Stimulated activated CD8-positive, alpha-beta memory T cell treated with anti-CD3 and anti-CD28 coated beads, Interleukin-15, amount 100 ng/mL, for 48 hours (primary cell): ENCODE measurements around the gene DUS1L.

Source experiments
- DNase-seq, 2 donors: peaks; one replicate each; pipeline ENCODE4 v3.0.0-alpha.2; 2020; ENCODE audit warnings: low read depth in 2 of 2

Gene DUS1L

DNA sequence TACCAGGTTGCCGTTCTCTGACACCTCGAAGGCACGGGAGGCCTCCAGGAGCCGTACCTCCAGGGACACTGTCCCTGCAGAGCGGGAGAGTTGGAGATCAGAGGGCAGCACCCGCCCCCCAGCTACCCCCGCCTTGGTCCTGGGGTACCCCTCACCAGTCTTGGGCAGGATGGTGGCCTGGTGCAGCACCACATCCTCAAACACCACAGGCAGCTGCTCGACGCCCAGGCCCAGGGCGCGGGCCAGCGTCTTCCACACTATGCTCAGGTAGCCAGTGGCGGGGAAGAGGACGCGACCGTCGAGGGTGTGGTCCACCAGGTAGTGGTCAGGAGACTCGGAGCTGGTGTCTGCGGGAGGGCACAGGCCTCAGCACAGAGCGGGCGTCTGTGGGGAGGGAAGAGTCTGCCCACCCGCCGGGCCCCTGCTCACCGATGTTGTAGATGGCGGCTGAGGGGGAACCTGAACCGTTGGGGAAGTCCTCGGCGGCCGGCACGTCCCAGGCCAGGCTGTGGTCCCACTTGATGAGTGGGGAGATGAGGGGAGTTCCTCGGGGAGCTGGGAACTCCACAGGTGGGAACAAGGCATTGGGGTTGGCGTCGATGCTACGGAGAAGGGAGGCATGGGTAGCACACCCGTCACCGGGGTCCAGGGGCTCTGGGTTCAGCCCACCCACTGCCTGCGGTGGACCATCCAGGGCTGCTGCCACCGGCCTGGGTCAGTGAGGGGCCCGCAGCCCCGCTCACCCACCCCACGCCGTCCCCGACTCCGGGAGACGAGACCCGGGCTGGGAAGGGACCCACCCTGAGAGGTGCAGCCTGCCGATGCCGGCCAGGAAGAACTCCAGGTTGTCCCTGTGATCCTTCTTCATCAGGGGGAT lies 22.6 kb upstream of the DUS1L start:
- no peak for DNase-seq

DNA sequence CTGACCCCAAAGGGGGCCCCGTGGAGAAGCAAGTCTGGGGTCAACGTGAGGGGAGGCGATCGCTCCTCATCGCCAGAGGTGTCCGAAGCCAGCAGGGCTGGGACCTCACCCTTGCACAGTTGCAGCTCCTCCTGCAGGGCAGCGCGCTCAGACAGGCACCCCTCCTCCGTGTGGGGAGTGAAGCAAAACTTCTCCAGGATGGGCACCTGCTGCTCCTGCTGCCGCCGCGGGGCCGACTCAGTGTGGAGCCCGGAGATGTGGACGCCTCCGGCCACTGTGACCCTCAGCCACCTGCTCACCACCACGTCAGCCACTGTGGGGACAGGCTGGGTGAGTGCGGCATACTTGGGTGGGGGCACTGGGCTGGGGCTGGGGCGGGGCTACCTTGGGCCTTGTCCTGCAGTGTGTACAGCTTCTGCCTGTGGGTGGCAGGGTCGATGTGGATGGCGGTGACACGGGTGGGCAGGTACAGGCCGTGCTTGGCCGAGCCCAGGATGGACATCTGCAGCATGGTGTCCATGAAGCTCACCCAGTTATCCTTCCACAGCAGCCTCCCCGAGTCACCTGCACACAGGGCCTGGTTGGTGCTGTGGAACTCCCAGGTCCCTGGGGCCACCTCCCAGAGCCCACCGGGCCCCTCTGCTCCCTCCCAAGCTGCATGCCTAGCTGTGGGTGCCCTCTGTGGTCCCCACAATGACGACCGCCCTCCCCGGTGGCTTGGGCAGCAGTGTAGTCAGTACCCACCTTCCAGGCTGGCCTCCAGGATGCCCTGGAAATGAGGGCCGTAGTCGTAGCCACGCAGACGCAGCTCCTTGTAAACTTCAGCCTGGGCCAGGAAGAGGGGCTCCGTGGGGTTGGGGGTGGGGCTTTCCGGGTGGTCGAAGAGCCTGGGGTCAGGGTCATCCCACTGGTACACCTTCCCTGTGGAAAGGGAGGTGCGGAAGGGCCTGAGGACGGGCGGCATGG lies 21.6 kb upstream of the DUS1L start:
- DNase-seq, result no peak

DNA sequence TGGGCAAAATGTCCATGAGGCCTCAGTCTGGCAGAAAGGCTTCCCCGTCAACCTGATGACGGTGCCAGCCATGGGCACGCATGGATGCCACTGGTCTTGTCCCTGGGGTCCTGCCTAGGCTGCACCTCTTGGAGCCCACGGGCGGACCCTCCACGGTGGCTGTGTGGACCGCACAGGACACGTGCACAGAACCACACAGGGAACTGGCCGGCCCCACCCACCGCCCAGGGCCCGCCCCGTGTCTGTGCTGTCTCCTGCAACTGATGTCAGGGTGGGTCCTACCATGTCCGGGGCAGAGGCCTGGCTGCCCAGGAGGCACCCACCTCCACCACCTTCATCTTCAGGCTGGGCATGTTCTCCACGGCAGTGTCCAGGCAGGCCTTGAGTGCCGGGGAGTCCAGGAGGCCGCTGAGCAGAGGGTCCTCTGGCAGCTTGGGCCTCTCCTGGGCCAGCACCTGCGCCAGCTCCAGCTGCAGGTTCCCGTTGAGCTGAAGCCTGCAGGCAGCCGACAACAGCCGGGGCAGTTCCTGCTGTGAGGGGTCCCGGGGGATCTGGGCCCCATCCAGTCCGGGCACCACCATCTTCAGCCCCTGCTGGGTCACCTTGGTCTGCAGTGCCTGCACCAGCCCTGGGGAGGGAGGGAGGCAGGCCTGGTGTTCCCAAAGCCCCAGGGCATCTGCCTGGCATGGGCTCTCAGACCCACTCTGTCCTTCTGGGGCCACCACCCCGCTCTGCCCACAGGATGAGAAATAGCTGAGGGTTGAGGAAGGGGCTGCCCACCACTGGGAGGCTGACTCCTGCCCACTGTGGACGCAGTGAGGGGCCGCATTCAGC lies 20.5 kb upstream of the DUS1L start:
- DNase-seq, result no peak

DNA sequence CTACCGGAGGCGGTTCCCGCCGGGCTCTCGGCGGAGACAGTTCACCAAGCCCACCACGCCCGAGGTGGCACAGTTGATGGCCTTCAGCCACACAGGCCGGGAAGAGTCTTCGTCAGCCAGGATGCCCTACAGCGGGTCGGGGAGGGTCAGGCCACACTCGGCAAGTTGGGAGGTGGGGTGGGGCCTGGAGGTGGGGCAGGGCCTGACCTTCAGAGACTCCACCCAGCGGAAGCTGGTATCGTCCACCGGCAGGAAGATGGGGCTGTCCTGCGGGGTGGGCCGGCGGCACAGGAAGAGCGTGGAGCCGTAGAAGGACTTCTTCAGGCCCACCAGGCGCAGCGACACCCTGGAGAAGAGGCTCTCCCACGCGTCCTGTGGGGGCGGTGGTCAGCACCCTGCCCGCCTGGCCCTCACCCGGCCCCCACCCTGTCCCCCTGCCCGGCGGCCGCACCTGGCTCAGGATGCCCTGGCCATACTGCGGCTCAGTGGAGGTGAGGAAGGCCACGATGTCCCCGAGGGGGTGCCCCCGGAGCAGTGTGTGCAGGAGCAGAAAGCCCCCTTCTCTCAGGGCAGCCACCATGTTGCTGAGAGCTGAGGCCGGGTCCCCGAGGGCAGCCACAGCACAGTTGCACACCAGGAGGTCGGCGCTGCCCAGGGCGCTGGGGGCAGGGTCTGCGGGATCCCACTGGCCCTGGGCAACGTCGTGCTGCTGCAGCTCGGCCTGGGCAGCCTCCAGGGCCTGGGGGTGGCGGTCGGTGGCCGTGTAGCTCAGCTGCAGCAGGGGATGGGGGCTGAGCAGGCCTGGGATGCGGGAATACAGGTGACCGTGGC lies 19.6 kb upstream of the DUS1L start:
- DNase-seq, result no peak

DNA sequence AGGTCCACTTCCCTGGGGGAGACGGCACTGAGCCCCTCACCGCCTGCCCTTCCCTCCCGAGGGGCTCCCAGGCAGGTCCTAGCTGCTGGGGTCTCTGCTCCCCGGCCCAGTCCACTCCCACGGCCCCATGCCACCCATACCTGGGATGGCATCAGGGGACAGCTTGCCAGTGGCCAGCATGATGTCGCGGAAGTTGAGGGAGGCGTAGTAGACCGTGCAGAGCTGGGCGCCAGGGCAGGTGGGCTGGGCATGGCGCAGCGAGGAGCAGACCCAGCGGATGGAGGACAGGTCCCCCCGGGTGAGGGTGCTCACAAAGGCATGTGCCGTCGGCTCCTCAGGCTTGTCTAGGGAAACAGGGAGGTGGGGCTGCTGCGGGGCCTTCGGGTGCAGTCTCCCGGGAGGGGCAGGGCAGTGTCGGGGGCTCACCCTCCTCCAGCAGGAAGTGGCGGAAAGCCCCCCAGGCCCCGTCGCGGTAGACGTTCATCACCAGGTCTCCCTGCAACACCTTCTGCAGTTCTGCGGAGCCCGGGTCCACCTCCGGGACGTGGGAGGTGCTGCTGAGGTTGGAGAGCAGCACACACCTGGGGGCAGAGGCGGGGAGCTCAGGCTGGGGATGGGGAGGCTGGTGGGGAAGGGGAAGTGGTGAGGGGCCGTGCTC lies 18.9 kb upstream of the DUS1L start:
- no peak for DNase-seq

DNA sequence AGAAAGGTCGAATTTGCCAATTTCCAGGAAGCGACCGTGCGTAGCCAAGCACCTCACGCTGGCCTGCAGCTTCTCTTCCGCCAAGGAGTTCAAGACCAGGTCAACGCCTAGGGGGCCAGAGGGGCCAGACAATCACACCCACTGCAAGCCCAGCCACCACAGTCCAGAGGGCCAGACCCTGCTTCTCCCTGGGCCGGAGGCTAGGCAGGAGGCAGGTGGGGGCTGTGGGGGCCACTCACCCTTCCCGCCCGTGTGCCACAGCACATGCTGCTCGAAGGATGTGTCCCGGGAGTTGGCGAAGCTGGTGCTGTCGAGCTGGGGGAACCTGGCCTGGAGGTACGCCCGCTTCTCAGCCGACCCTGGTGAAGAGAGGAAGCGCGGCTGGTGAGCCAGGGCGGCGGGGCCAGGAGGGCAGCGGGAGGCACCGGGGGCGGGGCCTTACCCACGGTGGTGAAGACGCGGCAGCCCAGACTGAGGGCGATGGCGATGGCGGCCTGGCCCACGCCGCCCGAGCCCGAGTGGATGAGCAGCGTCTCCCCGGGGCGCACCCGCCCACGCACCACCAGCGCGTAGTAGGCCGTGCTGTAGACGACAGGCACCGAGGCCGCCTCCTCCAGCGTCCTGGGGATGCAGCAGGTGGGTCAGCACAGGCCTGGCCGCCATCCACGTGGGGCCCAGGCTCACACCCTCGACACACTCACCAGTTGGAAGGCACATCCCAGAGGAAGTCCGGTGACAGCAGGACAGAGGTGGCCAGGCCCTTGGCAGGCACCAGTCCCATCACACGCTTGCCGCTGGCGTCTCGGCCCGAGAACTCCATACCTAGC lies 18.1 kb upstream of the DUS1L start:
- no peak for DNase-seq

DNA sequence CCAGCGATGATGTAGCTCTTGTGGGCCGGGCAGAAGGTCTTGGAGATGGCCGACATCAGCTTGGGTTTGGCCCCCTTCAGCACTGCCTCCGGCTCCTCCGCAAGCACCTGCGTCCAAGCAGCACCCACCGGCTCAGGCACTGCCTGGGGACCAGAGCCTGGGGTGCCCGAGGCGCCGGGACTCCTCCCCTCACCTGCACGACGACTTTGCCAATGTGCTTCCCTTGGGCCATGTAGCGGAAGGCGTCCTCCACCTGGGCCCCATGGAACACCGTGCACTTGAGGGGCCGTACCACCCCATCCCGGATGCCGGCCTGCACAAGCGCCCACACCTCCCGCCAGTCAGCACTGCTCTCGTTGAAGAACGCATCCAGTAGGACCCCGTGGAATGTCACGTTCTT lies 17.4 kb upstream of the DUS1L start:
- no peak for DNase-seq

DNA sequence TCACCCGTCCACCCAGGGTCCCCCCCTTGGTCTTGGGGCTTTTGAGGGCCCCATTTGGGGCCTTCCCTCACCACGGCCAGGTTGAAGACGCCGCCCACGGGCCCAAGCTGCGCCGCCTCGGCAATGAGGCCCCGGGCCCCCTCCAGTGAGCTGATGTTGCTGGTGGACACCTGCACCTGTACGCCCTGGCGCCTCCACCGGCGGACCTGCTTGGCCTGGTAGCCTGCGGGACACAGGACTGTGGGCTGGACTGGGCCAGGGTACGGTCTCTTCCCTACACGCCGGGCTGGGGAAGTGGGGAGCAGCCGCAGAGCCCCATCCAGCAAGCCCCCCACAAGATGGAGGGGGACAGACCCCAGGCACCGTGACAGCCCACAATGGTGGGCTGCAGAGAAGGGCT lies 16.9 kb upstream of the DUS1L start:
- DNase-seq, result no peak

DNA sequence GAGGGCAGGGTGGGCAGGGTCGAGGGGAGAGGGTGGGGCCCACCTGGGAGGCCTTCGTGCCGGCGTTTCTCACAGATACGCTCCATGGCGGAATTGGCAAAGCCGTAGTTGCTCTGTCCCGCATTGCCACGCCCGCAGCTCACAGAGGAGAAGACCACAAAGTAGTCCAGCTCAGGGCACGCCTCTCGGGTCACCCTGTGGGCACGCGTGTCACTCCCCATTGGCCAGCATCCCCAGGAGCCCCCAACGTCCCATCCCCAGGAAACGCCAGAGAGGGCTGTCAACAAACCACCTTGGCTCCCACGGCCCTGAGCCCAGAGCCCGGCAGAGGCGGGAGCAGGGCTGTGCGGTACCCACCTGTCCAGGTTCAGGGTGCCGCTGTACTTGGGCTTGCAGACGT lies 16.4 kb upstream of the DUS1L start:
- DNase-seq, result no peak

DNA sequence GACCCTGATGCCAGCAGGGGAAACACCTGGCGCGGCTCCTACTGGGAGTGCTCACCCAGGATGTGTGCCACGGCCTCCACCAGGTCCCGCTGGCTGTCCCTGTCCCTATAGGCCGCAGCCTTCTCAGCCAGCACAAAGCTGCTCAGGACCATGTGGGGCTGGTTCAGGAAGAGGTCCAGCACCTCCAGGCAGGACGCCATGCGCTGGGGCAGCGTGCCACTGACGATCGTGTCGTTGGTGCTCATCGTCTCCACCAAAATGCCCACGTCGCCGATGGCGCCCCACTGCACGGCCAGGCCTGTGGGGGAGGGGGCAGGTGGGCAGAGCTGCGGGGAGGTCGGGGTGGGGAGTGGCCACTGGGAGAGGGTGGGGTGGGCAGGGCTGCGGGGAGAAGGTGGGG lies 15.9 kb upstream of the DUS1L start:
- DNase-seq, result no peak

DNA sequence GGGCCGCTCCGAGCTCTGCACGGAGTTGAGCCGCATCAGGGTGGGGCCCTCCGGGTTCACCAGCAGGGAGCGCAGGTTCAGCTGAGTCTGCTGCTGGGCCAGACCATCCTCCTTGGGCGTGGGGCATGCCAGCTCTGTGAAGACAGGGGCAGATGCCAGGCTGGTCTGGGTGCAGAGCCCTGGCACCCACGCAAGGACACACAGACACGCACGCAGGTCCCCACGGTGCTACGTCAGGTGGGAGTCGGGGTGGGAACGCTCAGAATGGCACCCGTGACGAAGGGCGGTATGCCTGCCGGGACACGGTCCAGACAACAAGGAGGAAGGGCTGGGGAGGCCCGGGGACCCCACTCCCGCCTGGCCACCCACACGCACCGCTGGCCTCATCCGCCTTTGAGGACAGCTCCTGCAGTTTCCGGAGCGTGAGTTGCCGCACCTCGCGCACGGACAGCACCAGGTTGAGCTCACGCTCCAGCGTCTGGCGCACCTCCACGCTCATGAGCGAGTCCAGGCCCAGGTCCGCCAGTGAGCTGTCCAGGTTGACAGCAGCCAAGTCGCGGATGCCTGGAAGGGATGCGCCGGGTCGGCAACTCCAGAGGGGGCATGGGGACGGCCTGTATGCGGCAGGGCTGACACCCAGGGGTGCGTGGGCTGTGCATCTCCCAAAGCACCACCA lies 15.3 kb upstream of the DUS1L start:
- no peak for DNase-seq

DNA sequence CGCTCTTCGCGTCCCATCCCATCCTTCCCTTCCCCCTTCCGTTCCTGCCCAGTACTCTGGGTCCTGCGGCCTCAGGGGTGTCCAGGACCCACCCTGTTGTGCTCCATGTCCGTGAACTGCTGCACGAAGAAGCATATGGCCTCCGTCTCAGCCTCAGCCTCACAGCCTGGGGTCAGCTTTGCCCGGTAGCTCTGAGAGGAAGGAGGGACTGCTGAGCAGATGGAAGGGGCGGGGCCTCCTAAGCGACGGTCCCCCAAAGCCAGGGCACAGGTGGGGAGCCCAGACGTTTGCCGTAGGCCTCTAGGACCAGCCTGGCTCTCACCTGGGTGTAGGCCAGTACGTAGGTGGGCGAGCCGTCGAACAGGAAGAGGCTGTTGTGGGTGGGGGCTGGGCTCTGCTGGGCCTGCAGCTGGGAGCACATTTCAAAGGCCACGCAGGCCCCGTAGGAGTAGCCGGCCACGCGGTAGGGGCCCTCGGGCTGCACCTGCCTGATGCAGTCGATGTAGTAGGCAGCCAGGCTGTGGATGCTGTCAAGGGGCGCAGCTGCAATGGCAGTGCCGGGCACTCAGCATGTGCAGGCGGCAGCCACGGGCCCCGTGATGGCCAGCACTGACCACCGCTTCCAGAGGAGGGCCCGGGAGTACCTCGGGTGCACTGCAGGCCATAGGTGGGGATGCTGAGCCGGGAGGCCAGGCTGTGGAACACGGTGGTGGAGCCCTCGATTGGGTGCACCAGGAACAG lies 14.6 kb upstream of the DUS1L start:
- DNase-seq, result no peak

DNA sequence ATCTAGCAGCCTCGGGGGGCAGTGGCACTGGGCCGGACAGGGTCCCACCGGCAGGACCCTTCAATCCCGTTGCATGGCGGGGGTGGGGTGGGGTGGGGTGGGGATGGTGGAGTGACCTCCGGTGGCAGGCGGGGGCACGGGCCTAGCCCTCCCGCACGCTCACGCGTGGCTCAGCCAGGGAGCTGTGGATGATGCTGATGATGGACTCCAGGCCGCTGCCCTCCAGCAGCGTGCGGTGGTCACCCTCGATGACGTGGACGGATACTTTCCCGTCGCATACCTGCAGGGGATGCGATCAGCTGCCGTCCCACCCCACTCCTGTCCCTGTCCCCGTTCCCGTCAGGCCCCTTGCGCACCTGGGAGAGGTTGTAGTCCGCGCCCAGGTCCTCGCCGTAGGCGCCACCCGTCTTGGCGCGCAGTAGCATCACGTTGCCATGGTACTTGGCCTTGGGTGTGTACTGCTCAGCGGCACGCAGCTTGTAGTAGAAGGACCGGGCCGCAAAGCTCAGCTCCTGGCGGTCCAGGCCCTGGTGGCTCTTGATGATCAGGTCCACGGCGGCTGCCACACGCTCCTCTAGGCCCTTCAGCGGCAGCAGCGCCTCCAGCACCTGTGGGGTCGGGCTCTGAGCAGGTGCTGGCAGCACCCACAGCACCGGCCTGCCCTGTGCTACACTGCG lies 13.5 kb upstream of the DUS1L start:
- DNase-seq, result no peak

DNA sequence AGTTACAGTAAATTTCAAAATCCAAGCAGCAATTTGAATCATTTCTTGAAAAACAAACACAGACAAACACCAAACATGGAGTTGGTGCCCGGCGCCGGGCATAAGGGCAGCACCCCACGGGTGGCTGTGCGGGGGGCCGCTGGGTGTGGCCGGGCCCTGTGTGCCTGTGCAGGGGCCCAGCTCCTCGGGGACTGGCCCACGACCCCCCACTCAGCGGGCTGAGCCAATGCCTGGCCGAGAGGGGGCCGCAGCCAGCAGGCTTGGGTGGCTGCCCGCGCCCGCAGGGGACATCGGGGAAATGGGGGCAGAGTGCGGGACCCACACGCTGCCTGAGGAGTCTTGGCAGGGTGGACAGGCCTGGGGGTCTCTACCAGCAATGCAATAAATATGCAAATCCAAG lies 12.8 kb upstream of the DUS1L start:
- no peak for DNase-seq

DNA sequence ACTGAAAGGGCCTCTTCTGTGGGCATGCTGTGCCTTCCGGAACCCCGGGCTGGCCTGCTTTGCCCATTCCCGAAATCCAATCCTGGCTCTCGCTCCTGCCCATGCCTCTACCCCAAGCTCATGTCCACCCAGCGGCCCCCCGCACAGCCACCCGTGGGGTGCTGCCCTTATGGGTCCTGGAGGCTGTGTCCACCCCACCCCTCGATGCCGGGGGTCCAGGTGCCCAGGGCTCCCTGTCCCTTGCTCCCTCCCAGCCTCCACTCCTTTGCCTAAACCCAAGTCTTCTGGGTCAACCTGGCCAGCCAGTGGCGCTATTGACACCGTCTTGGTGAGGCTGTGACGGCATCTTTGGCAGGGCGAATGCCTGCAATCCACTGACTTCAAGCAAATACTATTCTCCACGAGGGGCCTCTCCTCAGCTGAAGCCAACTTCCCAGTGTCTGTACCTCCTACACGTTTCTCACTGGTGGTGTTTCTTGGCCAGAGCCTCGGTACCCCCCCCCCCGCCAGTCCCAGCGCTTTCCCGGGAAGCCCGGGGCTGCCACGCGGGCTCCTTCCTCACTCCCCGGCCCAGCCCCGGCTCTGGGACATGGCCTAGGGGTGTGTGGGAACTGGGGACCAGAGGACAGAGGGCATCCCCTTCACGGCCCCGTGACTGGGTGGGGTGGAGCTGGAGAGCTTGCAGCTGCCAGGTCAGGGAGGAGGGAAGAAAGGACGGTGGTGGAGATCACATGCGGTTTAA lies 12.2 kb upstream of the DUS1L start:
- DNase-seq, result no peak

DNA sequence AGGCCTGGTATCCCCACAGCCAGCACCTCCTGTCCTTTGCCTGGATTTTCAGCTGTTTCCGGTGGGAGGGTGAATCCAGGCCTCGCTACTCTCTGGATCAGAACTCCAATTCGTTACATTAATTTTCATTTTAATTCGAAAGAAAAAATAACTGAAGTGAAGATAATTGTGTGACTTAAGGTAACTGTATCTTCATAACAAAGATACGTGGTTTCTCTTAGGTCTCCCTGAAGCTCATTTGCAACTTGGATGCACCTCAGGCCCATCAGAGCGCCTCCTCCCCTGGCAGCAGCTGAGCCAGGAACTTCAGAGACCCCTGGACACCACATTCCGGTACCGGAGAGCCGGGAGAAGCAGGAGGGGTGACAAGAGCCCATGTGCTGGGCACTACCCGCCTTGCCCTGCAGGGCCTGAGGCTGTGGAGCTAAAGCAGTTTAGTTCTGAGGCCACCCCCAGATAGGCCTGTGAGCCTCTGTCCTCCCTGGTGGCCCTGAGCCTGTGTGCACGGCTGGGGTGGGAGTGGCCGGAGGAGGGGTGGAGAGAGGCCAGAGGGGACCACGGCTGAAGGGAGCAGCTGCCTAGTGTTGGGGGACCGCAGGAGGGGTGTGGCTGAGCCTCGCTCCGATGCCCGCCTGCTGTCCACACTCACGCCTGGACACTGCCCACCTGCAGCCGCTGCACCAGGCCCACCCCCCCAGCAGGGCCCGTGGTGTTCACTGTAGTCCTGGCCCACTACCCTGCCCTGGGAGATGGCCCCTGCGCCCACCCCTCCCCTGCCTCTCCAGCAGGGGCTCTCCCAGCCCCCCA lies 11.4 kb upstream of the DUS1L start:
- no peak for DNase-seq
